Gastrocnemius medialis (tissue), 4 donors: ENCODE data around the gene MIER2. TPM values are rescaled to one million over a fixed set of nuclear protein-coding genes. Genes with fewer than 3 reads are reported as not detected.

Experiments
- ATAC-seq, 2 donors: fragments of 150-250 bp; one replicate each; pipeline ENCODE4 v1.9.1; 2016
- DNase-seq, 2 donors: peaks; one replicate each; pipeline ENCODE4 v3.0.0-alpha.2; 2019
- H3K27ac ChIP-seq, 4 donors: fragments of 200-600 bp; sonication (generic); 1 replicate in 1 of 4; 2 replicates in 3 of 4; pipeline ENCODE4 v1.5.1; 2016 to 2018; ENCODE audit warnings: mild to moderate bottlenecking in 2 of 4, moderate library complexity in 1 of 4
- H3K27me3 ChIP-seq, 3 donors: fragments of 200-600 bp; sonication (generic) in 2 of 3; 1 replicate in 1 of 3; 2 replicates in 2 of 3; pipeline versions ENCODE4 v1.5.1 to v1.6.0; 2016 to 2019; ENCODE audit warnings: mild to moderate bottlenecking in 1 of 3, moderate library complexity in 1 of 3
- H3K36me3 ChIP-seq, 2 donors: fragments of 200-600 bp; sonication (generic) in 1 of 2; one replicate each; pipeline ENCODE4 v1.5.1; 2017 to 2018
- H3K4me1 ChIP-seq, 2 donors: fragments of 200-600 bp; sonication (generic) in 1 of 2; one replicate each; pipeline ENCODE4 v1.5.1; 2016 to 2017; ENCODE audit warnings: mild to moderate bottlenecking in 2 of 2
- H3K4me3 ChIP-seq, 4 donors: fragments of 200-600 bp; sonication (generic) in 3 of 4; 1 replicate in 1 of 4; 2 replicates in 3 of 4; pipeline ENCODE4 v1.5.1; 2016 to 2019; ENCODE audit warnings: mild to moderate bottlenecking in 2 of 4
- H3K9me3 ChIP-seq, 3 donors: fragments of 200-600 bp; sonication (generic) in 2 of 3; 1 replicate in 1 of 3; 2 replicates in 2 of 3; pipeline ENCODE4 v1.5.1; 2016 to 2019
- CTCF ChIP-seq, 5 experiments: fragments of 450-650 bp in 3 of 5; fragments of 200-600 bp in 2 of 5; sonication (generic) in 2 of 5; IDR thresholded peaks in 4 of 5; conservative IDR thresholded peaks in 1 of 5; 1 replicate in 4 of 5; 2 replicates in 1 of 5; pipeline ENCODE4 v1.5.1; 2016 to 2019; ENCODE audit warnings: antibody characterized with exemption in 5 of 5, mild to moderate bottlenecking in 3 of 5, moderate library complexity in 3 of 5
- POLR2A ChIP-seq, 2 donors: fragments of 450-650 bp; IDR thresholded peaks; one replicate each; pipeline ENCODE4 v1.6.1; 2017; ENCODE audit warnings: antibody characterized with exemption in 2 of 2, mild to moderate bottlenecking in 2 of 2, moderate library complexity in 2 of 2
- in situ Hi-C, 4 donors: fragments of 200-750 bp; cut with MboI; loops; one replicate each; pipeline versions ENCODE4 v1.15.0 to v1.8.0; 2017; ENCODE audit warnings: low sequenced_read_pairs in 4 of 4
- intact Hi-C: fragments of 100-400 bp; cut with DNase I; formaldehyde crosslinking; loops from one replicate; pipeline ENCODE4 v1.15.1; 2023; ENCODE audit warnings: low total_unique reads
- total RNA-seq, 4 donors: library from RNA; depleted of rRNA; stranded (reverse); fragments of >200 nt; gene quantifications; one replicate each; pipeline versions ENCODE4 v1.1.0 to v1.2.3, GENCODE V29; 2016

MIER2 gene
- total RNA-seq, 4 donors from 2014 or later = 10.6 to 21.0 (median 16.5) TPM

GRCh38 chr19:335072-335471 lies 9.5 kb downstream of the MIER2 start:
- Histone ChIP-seq H3K27me3 (no peaks in the 10 kb centered on the region), H3K36me3 (peaks cover 0 to 18% of the 10 kb centered on the region in 2 donors), H3K4me3 (no peak overlapping the region), H3K9me3 (no peaks in the 10 kb centered on the region), H3K27ac (no peak overlapping the region), H3K4me1 (peaks cover 0 to 5% of the 10 kb centered on the region in 2 donors)
- DNase-seq (no peak), ATAC-seq (no peak)
- intact Hi-C loops = no loop called here
- in situ Hi-C loops = no loop called here
- TF ChIP-seq CTCF (IDR thresholded peaks at IDR 0.05 in 4 of 5, conservative IDR thresholded peaks at IDR 0.05 in 1 of 5) (no peak), POLR2A (IDR thresholded peaks at IDR 0.05) (no peak)

GRCh38 chr19:334296-335071 lies 10.1 kb downstream of the MIER2 start:
- in situ Hi-C loops = no loop called here

GRCh38 chr19:330503-330902 lies 14.1 kb downstream of the MIER2 start:
- TF ChIP-seq CTCF (IDR thresholded peaks at IDR 0.05 in 4 of 5, conservative IDR thresholded peaks at IDR 0.05 in 1 of 5) (no peak), POLR2A (IDR thresholded peaks at IDR 0.05) (no peak)
- H3K4me1 ChIP-seq = no peaks in the 10 kb centered on the region
- in situ Hi-C loops (no loop called here), intact Hi-C loops (no loop called here)
- no peak overlapping the region for H3K4me3 ChIP-seq
- H3K36me3 ChIP-seq = peaks cover 0 to 61% of the 10 kb centered on the region in 2 donors
- no peaks in the 10 kb centered on the region for H3K9me3 ChIP-seq
- ATAC-seq = no peak
- no peak overlapping the region for H3K27ac ChIP-seq
- no peak for DNase-seq
- H3K27me3 ChIP-seq = no peaks in the 10 kb centered on the region

More at GRCh38 chr19:334296-335071, 10.1 kb downstream of the MIER2 start:
- no peak overlapping the region for H3K4me3 ChIP-seq
- intact Hi-C loops = no loop called here
- ATAC-seq (no peak), DNase-seq (no peak)
- H3K9me3 ChIP-seq = no peaks in the 10 kb centered on the region
- H3K27ac ChIP-seq = no peak overlapping the region
- no peaks in the 10 kb centered on the region for H3K27me3 ChIP-seq
- H3K36me3 ChIP-seq = peaks cover 0 to 22% of the 10 kb centered on the region in 2 donors
- TF ChIP-seq POLR2A (IDR thresholded peaks at IDR 0.05) = no peak
- TF ChIP-seq CTCF (IDR thresholded peaks at IDR 0.05 in 4 of 5, conservative IDR thresholded peaks at IDR 0.05 in 1 of 5) = no peak
- peaks cover 0 to 3% of the 10 kb centered on the region in 2 donors for H3K4me1 ChIP-seq

- no peaks in the 10 kb centered on the region for H3K9me3 ChIP-seq
- no peak for ATAC-seq
- in situ Hi-C loops (no loop called here), intact Hi-C loops (no loop called here)
- H3K4me3 ChIP-seq = no peak overlapping the region
- H3K36me3 ChIP-seq = peaks cover 0 to 67% of the 10 kb centered on the region in 2 donors
- no peak overlapping the region for H3K27ac ChIP-seq
- no peaks in the 10 kb centered on the region for H3K27me3 ChIP-seq
- no peaks in the 10 kb centered on the region for H3K4me1 ChIP-seq
- DNase-seq = no peak
- TF ChIP-seq POLR2A (IDR thresholded peaks at IDR 0.05) (no peak), CTCF (IDR thresholded peaks at IDR 0.05 in 4 of 5, conservative IDR thresholded peaks at IDR 0.05 in 1 of 5) (no peak)
Observed at GRCh38 chr19:329876-330275, 14.7 kb downstream of the MIER2 start.
